Glomerular endothelial cell (primary cell): Measurements from ENCODE around the gene TCHHL1. TPM values are rescaled to one million over a fixed set of nuclear protein-coding genes. Genes with fewer than 3 reads are reported as not detected.

Experiments
- DNase-seq: peaks from one replicate; pipeline ENCODE4 v3.0.0-alpha.2; 2011; ENCODE audit warnings: low read depth, low spot score; ENCODE audit errors: extremely low read depth
- total RNA-seq: library from RNA; depleted of rRNA; stranded (reverse); fragments of >200 nt; gene quantifications from 2 replicates; pipeline ENCODE4 v1.2.3, GENCODE V29; 2015

TCHHL1 gene
- not detected in 2 replicates for total RNA-seq

GRCh38 chr1:152089014-152089674 is at the start of gene TCHHL1:
Gene TCHHL1, minus strand, starts transcription at chr1:152089064. Its CDS starts 921 bp downstream, at chr1:152088143.
- DNase-seq, result no peak

GRCh38 chr1:152137215-152137614 is 48.4 kb upstream of the TCHHL1 start:
- DNase-seq, result no peak

- no peak for DNase-seq
Observed at GRCh38 chr1:152130186-152130585, 41.3 kb upstream of the TCHHL1 start.

GRCh38 chr1:152127673-152128072 is 38.8 kb upstream of the TCHHL1 start:
- DNase-seq, result no peak

GRCh38 chr1:152125834-152126443 is 37.1 kb upstream of the TCHHL1 start:
- DNase-seq, result no peak

- DNase-seq, result no peak
Observed at GRCh38 chr1:152118915-152119314, 30.1 kb upstream of the TCHHL1 start.

- no peak for DNase-seq
Observed at GRCh38 chr1:152115344-152115743, 26.5 kb upstream of the TCHHL1 start, which contains the start of gene TCHH. Gene TCHH, minus strand, starts transcription at chr1:152115444. Its CDS starts 1,364 bp downstream, at chr1:152114080.

GRCh38 chr1:152112885-152113432 is 24.1 kb upstream of the TCHHL1 start:
- DNase-seq, result no peak

GRCh38 chr1:152112101-152112884 is 23.4 kb upstream of the TCHHL1 start:
- no peak for DNase-seq

- DNase-seq, result peak; percentile 2
Observed at GRCh38 chr1:152111515-152111968, 22.7 kb upstream of the TCHHL1 start.

GRCh38 chr1:152110860-152111514 is 22.1 kb upstream of the TCHHL1 start:
- DNase-seq, result peak; percentile 3

GRCh38 chr1:152110365-152110859 is 21.5 kb upstream of the TCHHL1 start:
- no peak for DNase-seq

- DNase-seq, result no peak
Observed at GRCh38 chr1:152109998-152110294, 21.1 kb upstream of the TCHHL1 start.

GRCh38 chr1:152109231-152109997 is 20.6 kb upstream of the TCHHL1 start:
- DNase-seq, result no peak

GRCh38 chr1:152108882-152109222 is 20.0 kb upstream of the TCHHL1 start:
- no peak for DNase-seq

- DNase-seq, result peak; percentile 12
Observed at GRCh38 chr1:152107984-152108881, 19.4 kb upstream of the TCHHL1 start.

- peak; percentile 1 for DNase-seq
Observed at GRCh38 chr1:152107031-152107983, 18.4 kb upstream of the TCHHL1 start.

- no peak for DNase-seq
Observed at GRCh38 chr1:152104854-152105253, 16.0 kb upstream of the TCHHL1 start.
